HepG2 (cell line): ENCODE data around the gene CDC42BPG. TPM values are rescaled to one million over a fixed set of nuclear protein-coding genes. Genes with fewer than 3 reads are reported as not detected.

Experiments used
- CEBPZ ChIP-seq: IDR thresholded peaks from 2 replicates; pipeline ENCODE4 v1.6.1; 2012; ENCODE audit warnings: low read length, improper control_type of control experiment
- GPN1 ChIP-seq: sonication (generic); formaldehyde crosslinking; IDR thresholded peaks from 2 replicates; pipeline ENCODE4 v1.5.1; 2020; ENCODE audit warnings: missing genetic modification reagents, borderline replicate concordance
- SMAD9 ChIP-seq: sonication (generic); formaldehyde crosslinking; IDR thresholded peaks from 2 replicates; pipeline ENCODE4 v1.5.1; 2020; ENCODE audit warnings: mild to moderate bottlenecking, missing genetic modification reagents
- U2AF1 ChIP-seq: fragments of 200-400 bp; formaldehyde crosslinking; optimal IDR thresholded peaks from 2 replicates; pipeline ENCODE3; 2017; ENCODE audit warnings: mild to moderate bottlenecking, low read depth, low read length
- ZNF253 ChIP-seq: sonication (generic); formaldehyde crosslinking; IDR thresholded peaks from 2 replicates; pipeline ENCODE4 v1.8.0; 2022; ENCODE audit warnings: mild to moderate bottlenecking, missing genetic modification reagents, borderline replicate concordance
- ZNF333 ChIP-seq: sonication (generic); formaldehyde crosslinking; IDR thresholded peaks from 2 replicates; pipeline ENCODE4 v1.4.0; 2020; ENCODE audit warnings: mild to moderate bottlenecking, missing genetic modification reagents, borderline replicate concordance
- ZNF33B ChIP-seq: sonication (generic); formaldehyde crosslinking; IDR thresholded peaks from 2 replicates; pipeline ENCODE4 v1.5.1; 2020; ENCODE audit warnings: mild to moderate bottlenecking, missing genetic modification reagents
- ZNF34 ChIP-seq: sonication (generic); formaldehyde crosslinking; IDR thresholded peaks from 2 replicates; pipeline ENCODE4 v1.4.0; 2020; ENCODE audit warnings: mild to moderate bottlenecking, missing genetic modification reagents, borderline replicate concordance
- ZNF407 ChIP-seq: sonication (generic); formaldehyde crosslinking; IDR thresholded peaks from one replicate; pipeline ENCODE4 v1.5.1; 2020; ENCODE audit warnings: mild to moderate bottlenecking, missing genetic modification reagents; ENCODE audit errors: not compliant biosample characterization
- ZNF660 ChIP-seq: sonication (generic); formaldehyde crosslinking; IDR thresholded peaks from 2 replicates; pipeline ENCODE4 v1.5.1; 2020; ENCODE audit warnings: mild to moderate bottlenecking, low read depth, missing genetic modification reagents, borderline replicate concordance
- ZNF800 ChIP-seq: sonication (generic); formaldehyde crosslinking; IDR thresholded peaks from 2 replicates; pipeline ENCODE4 v1.4.0; 2020; ENCODE audit warnings: missing genetic modification reagents
- ZNF850 ChIP-seq: sonication (generic); formaldehyde crosslinking; conservative IDR thresholded peaks from 2 replicates; pipeline ENCODE4 v1.9.0; 2021; ENCODE audit warnings: mild to moderate bottlenecking, missing genetic modification reagents
- ZNF891 ChIP-seq: sonication (generic); formaldehyde crosslinking; IDR thresholded peaks from 2 replicates; pipeline ENCODE4 v1.5.0; 2020; ENCODE audit warnings: mild to moderate bottlenecking, missing genetic modification reagents
- ZSCAN5A ChIP-seq: sonication (generic); formaldehyde crosslinking; IDR thresholded peaks from 2 replicates; pipeline ENCODE4 v1.8.0; 2022; ENCODE audit warnings: mild to moderate bottlenecking, missing genetic modification reagents, borderline replicate concordance
- polyA plus RNA-seq, 8 experiments: library from polyadenylated mRNA; depleted of rRNA in 3 of 8; stranded (reverse) in 7 of 8; unstranded in 1 of 8; fragments of >200 nt; fragmentation: Illumina TruSeq in 4 of 8; extraction: Trizol in 4 of 8; gene quantifications; 2 replicates each; pipeline versions ENCODE4 v1.2.1 to v1.2.3, GENCODE V29; 2011 to 2016; ENCODE audit warnings: low read depth in 4 of 8, missing spikeins in 1 of 8, mixed read lengths in 1 of 8; ENCODE audit not compliant: insufficient read depth in 1 of 8
- total RNA-seq, 5 experiments: library from RNA; depleted of rRNA; stranded (reverse); fragments of >200 nt; fragmentation: Illumina TruSeq; extraction: Trizol; gene quantifications; 2 replicates each; pipeline ENCODE4 v1.2.3, GENCODE V29; 2016; ENCODE audit warnings: low read depth in 1 of 5

Gene CDC42BPG
- total and polyA plus RNA-seq, 2 of the 13 experiments (the other 11 are each of a cell fraction or from before 2014, with no cell fraction given) = 0.55 to 1.4 TPM

- peak; percentile 28 for TF ChIP-seq ZNF407 (CRISPR knock-in tag)
- no peak for TF ChIP-seq ZSCAN5A (CRISPR knock-in tag)
- TF ChIP-seq ZNF660 (CRISPR knock-in tag) = no peak
- no peak for TF ChIP-seq SMAD9
- no peak for TF ChIP-seq ZNF33B
- TF ChIP-seq GPN1 (CRISPR knock-in tag) = no peak
- TF ChIP-seq CEBPZ = no peak
- TF ChIP-seq ZNF34 = no peak
- TF ChIP-seq ZNF253 (CRISPR knock-in tag) = no peak
- no peak for TF ChIP-seq ZNF850 (CRISPR knock-in tag)
- TF ChIP-seq ZNF800 (CRISPR knock-in tag) = 0 out of 2 replicates have a peak, but pooled peaks have one; percentile 45
- TF ChIP-seq ZNF333 = no peak
- no peak for TF ChIP-seq U2AF1
- peak; percentile 84 for TF ChIP-seq ZNF891
Measured at GRCh38 chr11:64878223-64878493, 33.7 kb upstream of the CDC42BPG start (continued).
